Activated CD4-positive, alpha-beta T cell treated with anti-CD3 and anti-CD28 coated beads for 24 hours (primary cell): ENCODE results near the gene TPPP.
"Not testable (repeated sequence)": the region's sequence is repeated elsewhere in the genome, so short reads cannot be mapped to it uniquely, and the experiment has no call there.

Source experiments
- DNase-seq, 2 donors: peaks; one replicate each; pipeline ENCODE4 v3.0.0-alpha.2; 2020; ENCODE audit warnings: low read depth in 2 of 2

The TPPP gene

DNA sequence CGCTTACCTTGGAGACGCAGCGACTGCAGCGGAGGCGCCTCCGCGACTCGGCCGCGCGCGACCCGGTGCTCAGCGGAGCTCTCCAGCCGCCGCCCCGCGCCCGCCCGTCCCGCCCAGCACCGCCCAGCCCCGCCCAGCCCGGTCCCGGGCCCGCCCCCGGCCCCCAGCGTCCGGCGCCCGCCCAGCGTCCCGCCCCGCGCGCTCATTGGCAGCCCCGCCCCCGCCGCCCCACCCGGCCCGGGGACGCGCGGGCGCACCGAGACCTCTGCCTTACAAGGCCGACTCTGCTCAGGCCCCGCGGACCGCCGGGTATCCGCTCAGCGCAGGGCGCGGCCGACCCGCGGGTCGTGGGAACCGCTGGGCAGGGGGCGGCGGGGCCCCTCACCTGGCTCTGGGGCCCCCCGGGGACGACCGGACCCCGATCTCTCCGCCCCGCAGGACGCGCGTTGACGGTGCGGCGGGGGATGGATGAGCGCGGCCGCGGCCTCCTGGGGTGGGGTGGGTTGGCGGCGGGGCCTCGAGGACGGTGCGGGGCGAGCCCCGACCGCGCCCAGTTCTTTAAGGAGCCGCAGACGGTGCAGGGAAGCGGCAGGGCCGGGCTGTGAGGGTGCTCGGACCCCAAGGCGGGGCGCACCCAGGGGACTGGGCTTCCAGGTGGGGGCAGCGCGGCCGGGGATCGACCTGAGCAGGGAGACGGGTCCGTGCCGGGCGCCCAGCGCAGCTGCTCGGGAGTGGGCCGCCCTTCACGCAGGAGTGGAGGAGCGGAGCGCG, at the start of gene TPPP:
TPPP (minus strand) TSS at position 82 of the 771 bp plus-strand sequence. CDS start 15,292 bp downstream, outside the sequence.
- DNase-seq: peak; percentile 65 to 74

DNA sequence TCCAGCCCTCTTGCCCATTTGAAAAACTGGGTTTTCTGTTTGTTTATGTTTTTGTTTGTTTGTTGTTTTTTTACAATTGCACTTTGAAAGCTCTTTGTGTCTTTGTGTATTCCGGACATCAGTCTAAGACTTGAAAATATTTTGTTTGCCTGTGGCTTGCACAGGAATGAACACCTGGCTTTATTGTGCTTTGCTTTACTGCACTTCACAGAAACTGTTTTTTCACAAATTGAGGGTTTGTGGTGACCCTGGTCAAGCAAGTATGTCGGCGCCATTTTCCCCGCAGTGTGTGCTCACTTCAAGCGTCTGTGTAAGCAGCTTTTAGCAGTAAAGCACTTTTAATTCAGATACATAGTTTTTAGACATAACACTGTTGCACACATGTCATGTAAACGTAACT, 49.1 kb upstream of the TPPP start:
- not testable (repeated sequence) for DNase-seq

DNA sequence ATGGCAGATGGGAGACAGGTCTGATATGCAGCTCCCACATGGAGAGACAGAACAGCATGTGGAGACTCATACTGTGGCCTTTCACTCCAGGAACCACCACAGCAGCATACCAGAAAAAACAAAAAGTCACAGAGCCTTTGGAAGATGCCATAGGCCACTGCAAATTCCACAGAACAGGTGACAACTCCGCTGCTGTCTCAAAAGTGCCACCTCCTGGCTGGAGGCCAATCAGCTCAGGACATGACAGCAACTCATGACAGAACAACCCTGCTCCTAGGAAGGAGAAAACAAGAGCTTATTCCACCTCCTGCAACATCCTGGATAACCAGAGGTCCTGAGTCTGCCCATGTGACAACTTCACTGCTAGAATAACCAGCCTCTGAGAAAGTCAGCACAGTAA, 41.0 kb upstream of the TPPP start:
- DNase-seq: not testable (repeated sequence)

DNA sequence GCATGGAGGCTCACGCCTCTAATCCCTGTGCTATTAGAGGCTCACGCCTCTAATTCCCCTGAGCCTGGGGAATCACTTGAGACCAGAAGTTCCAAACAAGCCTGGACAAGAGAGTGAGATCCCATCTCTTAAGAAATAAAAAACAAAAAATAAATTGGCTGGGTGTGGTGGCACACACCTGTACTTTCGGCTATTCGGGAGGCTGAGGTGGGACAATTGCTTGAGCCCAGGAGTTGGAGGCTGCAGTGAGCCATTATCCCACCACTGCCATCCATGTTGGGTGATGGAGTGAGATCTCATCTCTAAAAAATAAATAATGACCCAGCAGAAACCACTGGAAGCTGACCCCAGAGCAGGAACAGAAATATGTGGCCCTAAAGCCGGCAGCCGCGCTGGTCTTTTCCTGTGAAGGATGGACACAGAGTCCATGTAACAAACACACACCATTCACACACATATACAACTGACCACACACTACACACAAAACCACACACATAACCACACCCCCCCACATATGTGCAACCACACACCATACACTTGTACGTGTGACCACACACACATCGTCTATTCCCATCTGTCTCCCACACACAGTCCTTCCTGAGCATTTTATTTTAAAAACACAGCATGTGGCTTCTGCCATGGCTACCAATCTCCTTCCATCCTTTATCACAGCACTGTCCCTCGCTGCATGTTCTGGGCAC, 39.8 kb upstream of the TPPP start:
- DNase-seq: not testable (repeated sequence)

DNA sequence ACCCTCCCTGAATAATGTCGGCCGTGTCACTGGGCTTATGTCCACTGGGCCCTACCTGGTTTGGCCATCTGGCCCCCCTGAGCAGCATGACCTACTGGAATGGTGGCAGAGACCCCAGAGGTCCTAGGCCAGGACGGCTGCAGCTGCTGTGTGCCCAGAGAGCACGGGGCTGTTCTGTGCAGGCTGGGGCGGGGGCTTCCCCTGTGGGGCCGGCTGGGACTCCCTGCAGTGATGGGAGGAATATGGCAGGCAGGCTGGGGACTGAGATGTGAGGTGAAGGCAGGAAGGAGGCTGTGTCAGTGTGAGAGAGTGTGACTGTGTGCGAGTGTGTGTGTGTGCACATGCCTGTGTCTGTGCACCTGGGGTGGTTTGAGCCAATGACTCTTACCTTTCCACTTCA, 36.1 kb upstream of the TPPP start:
- not testable (repeated sequence) for DNase-seq

DNA sequence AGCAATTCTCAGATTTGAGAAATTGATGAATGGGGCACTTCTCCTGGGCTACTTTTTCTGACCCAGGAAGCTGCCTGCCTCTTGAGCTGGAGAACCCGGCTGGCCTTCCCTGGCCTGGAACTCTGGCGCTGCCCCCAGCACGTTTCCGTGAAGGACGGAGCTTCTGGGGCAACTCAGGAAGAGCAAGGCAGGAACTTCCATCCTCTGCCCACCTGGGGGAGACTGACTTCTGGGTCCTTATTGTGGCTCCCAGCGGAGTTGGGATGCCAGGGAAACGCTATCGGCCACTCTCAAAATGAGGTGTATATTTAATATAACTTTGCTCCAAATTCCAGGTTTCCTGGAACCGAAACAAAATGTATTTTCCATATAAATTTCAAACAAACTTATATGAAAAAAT, 33.9 kb upstream of the TPPP start:
- DNase-seq: not testable (repeated sequence)

DNA sequence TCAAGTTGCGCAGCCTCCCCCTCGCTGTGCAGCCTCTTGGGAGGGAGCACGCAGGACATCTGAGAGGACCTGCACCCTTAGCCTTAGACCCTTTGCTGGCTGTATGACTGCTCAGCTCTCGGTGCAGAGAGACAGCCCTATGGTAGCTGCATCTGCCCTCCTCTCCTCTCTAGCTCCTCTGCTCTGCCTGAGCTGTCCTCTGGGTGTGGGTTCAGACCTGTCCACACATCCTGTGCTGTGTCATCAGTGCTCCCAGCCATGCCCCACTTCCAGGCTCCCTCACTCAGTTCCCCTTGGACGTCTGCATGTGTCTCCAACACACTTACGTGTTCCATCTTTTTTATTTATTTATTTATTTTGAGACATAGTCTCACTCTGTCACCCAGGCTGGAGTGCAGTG, 30.7 kb upstream of the TPPP start:
- not testable (repeated sequence) for DNase-seq

DNA sequence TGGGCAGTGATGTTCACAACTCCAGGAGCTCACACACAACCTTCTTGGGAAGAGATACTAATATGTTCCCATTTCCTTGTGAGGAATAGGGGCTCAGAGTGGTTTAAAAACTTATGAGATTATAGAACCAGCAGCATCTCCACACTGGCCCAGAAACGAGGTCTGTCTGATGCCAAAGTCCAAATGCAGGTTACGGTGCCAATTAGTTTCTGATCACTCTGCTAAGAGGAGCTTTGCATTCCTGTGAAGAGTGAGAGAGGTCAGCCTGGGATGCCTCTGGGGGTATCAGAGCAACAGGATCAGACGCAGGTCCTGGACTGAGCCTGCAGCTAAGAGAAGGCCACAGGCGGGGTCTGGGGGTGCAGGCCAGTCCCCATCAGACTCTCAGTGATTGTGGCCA, 30.2 kb upstream of the TPPP start:
- DNase-seq: not testable (repeated sequence)

DNA sequence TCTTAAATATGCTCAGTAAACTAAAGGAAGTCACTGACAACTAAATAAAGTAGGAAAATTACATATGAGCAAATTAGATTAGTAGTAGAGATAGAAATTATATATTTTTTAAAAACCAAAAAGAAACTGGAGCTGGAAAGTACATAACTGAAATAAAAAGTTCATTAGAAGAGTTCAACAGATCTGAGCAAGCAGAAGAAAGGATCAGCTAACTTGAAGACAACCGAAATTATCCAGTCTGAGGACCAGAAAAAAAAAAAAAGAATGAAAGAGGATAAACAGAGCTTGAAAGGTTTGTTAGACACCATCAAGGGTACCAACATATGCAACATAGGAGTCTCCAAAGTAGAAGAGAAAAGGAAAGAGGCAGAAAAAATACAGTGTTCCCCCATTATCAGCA, 26.2 kb upstream of the TPPP start:
- DNase-seq: not testable (repeated sequence)

DNA sequence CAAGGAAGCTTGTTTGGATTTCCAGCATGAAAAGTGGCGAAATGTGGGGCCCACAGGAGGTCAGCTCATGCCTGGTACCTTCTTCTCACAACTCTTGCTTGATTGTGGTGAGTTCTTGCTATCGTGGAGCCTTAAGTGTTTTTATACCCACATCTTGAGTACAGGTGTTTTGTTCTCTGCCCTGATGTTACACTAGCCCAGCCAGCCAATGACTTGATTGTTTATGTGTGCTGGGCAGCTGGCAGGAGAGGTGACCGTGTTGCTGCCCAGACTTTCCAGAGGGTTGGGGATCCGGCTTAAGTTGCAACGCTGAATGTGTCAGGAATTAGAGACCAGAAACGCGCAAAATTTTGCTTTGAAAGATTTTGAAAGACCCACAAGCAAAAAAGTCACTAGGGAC, 24.0 kb upstream of the TPPP start:
- DNase-seq: no peak

GRCh38 chr5:716740-717139, 23.6 kb upstream of the TPPP start:
- not testable (repeated sequence) for DNase-seq

DNA sequence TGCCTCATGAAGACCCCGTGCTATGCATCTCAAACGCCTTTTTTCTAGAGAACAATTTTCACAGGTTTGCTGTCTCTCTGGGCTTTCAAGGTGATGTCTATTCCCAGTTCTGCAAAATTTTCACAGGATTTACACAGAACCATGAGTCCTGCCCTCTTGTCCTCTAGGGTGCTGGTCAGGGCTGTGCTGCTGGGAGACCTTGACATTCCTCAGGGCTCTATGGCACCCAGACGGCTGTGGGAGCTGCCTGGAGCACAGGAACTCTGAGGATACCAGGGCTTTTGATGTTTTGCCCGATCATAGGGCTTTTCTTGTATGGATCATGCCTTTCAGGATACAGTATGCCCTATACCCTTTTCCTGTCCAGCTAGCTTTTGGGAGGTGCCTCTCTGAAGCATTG, 22.5 kb upstream of the TPPP start:
- DNase-seq: not testable (repeated sequence)

DNA sequence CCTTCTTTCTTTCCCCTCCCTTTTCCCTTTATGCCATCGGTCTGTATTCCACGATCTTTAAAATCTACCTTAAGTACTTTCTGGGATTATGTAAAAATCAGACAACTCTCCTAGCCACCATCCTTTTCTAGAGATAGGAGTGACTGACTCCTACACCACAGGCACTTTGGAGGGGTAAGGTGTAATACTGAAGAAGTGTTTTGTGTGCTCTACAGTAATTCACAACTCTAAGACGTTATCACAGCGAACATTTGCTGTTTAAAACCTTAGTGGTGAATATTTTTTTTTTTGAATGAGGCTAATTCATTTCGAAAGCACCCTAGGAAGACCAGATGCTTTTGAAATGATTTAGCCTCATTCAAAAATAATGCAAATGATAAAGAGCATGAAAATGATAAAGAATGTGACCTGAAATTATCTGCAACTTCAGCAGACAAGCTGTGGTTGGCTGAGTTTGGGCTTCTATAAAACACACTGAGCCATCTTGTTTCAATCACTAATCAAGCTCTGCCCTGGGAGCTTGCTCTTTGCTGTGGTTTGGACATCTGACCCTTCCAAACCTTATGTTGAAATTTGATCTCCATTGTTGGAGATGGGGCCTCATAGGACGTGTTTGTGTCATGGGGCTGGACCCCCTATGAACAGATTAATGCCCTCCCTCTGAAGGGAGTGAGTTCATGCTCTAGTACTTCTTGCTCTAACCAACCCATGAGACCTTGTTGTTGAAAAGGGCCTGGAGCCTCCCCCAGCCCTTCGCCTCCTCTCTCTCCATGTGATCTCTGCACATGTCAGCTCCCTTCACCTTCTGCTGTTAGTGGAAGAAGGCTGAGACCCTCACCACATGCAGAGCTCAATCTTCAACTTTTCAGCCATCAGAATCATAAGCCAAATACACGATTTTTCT, 21.3 kb upstream of the TPPP start:
- not testable (repeated sequence) for DNase-seq

- DNase-seq: not testable (repeated sequence)
These were observed 20.5 kb upstream of the TPPP start for GRCh38 chr5:713686-714085.

GRCh38 chr5:708848-709517, 15.8 kb upstream of the TPPP start:
- DNase-seq: not testable (repeated sequence)

GRCh38 chr5:708374-708773, 15.2 kb upstream of the TPPP start:
- DNase-seq: not testable (repeated sequence)

DNA sequence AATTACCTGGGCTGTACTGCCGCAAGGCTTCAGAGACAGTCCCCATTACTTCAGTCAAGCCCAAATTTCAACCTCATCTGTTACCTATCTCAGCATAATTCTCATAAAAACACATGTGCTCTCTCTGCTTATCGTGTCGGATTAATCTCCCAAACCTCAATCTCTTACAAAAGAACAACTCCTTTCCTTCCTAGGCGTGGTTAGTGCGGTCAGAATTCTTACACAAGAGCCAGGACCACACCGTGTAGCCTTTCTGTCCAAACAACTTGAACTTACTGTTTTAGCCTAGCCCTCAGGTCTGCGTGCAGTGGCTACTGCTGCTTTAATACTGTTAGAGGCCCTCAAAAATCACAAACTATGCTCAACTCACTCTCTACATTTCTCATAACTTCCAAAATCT, 13.0 kb upstream of the TPPP start:
- DNase-seq: not testable (repeated sequence)

DNA sequence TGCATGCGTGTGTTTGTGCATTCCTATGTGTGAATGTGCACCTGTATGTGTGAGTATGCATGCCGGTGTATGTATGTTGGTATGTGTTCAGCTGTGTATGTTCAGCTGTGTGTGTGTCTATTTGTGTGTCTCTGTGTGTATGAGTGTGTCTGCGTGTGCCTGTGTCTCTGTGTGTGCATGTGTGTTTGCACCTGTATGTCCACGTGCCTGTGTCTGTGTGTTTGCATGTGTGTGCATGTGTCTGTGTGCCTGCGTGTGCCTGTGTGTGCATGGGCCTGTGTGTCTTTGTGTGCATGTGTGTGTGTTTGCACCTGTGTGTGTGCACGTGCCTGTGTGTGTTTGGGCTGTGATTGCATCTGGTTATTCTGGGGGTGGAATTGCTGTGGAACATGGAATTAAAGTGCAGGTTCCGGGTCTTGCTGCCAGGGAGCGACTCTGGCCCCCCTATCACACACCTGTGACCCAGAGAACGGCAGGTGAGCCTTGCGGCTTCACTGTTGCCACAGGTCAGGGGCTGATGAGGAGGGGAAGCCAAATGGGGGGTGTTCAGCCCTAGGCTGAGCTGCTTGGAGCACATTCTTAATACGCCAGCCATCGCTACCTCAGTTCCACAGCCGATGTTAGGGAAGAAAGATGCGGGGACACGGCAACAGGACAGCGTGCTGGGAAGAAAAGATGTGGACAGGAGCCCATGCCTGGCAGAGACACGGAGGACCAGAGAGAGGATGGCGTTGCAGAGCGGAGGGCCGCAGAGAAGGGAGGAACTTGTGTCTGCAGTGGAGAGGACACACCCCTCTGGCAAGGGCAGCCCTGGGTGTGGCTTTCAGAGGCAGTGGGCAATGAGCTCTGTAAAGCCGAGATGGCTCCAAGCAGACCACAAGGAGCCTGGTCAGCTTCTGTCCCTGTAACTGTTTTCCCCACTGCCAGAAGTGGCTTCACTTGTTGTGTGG, 3.9 kb upstream of the TPPP start:
- DNase-seq: not testable (repeated sequence)

- not testable (repeated sequence) for DNase-seq
These were observed 3.0 kb upstream of the TPPP start for GRCh38 chr5:696191-696590.

DNA sequence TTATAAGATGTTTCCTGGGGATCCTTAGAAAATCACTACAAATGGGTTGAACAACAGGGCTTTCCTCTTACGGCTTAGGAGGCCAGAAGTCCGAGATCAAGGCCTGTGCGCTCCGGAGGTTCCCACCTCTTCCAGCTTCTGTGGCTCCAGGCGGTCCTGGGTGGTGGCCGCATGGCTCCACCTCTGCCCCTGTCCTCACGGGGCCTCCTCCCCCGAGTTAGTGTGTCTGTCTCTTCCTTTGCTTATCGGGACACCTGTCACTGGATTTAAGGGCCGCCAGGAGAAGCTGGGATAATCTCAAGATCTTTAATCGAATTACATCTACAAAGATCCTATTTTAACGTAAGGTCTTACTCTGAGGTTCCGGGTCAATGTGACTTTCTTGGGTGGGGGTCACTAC, 2.3 kb upstream of the TPPP start:
- DNase-seq: not testable (repeated sequence)
